HepG2 (cell line): ENCODE measurements around the gene MLANA. TPM values are rescaled to one million over a fixed set of nuclear protein-coding genes. Genes with fewer than 3 reads are reported as not detected.

Source experiments
- ATAC-seq: fragments of 200-7000 bp; cut with Tn5 transposase; 3 replicates; pipeline ENCODE4 v1.9.1; 2020; ENCODE audit warnings: mild to moderate bottlenecking, moderate library complexity
- BruUV-seq: library from RNA; stranded (reverse); fragments of 400-500 nt; replicated peaks from 2 replicates; lab custom pipeline; 2021; lab: Mats Ljungman, UMichigan
- CTCF ChIA-PET: fragments of 300-600 bp; formaldehyde crosslinking; extraction: SDS; loops from one replicate; lab custom pipeline; 2021; ENCODE audit warnings: low total read pairs, inconsistent platforms, low intra/inter-chr PET ratio; lab: Yijun Ruan, JAX
- POLR2A ChIA-PET: fragments of 350-600 bp; sonication (Branson Sonifier 250); formaldehyde crosslinking; loops from one replicate; lab custom pipeline; 2020; ENCODE audit warnings: antibody characterized with exemption, inconsistent platforms; lab: Yijun Ruan, JAX
- DNase-seq: peaks from one replicate; pipeline ENCODE4 v3.0.0-alpha.2; 2015; ENCODE audit warnings: low spot score
- FAIRE-seq: peaks from 3 replicates; lab custom pipeline; 2011; peaks lifted over from hg19 to GRCh38; lab: Jason Lieb, UNC
- H2AFZ ChIP-seq: one replicate; pipeline ENCODE4 v1.6.1; 2011; ENCODE audit warnings: low read length, inconsistent platforms
- H3K27ac ChIP-seq: fragments of 300-600 bp; 3 replicates; pipeline ENCODE4 v1.8.0; 2011; ENCODE audit warnings: mixed run types, mild to moderate bottlenecking, mixed read lengths, low read length, inconsistent platforms; ENCODE audit not compliant: insufficient read depth; ENCODE audit errors: extremely low read length
- H3K27me3 ChIP-seq, 2 experiments: fragments of 200-600 bp in 1 of 2; 2 replicates in 1 of 2; 3 replicates in 1 of 2; pipeline versions ENCODE4 v1.6.0 to v1.8.0; 2011; ENCODE audit warnings: low read length in 2 of 2, mild to moderate bottlenecking in 2 of 2, moderate library complexity in 2 of 2, inconsistent platforms in 1 of 2; ENCODE audit not compliant: insufficient read depth in 2 of 2, control insufficient read depth in 1 of 2
- H3K36me3 ChIP-seq, 2 experiments: fragments of 200-600 bp in 1 of 2; replicated peaks in 1 of 2; 2 replicates in 1 of 2; 3 replicates in 1 of 2; pipeline versions ENCODE4 v1.5.1 to v1.8.0; 2011; ENCODE audit warnings: low read length in 2 of 2, inconsistent platforms in 1 of 2; ENCODE audit not compliant: insufficient read depth in 2 of 2, control insufficient read depth in 1 of 2
- H3K4me1 ChIP-seq: 2 replicates; pipeline ENCODE4 v1.5.1; 2012; ENCODE audit warnings: low read length, inconsistent platforms; ENCODE audit not compliant: insufficient read depth
- H3K4me2 ChIP-seq: 2 replicates; pipeline ENCODE4 v1.6.0; 2011; ENCODE audit warnings: low read depth, low read length, inconsistent platforms
- H3K4me3 ChIP-seq, 3 experiments: fragments of 200-600 bp in 1 of 3; sonication (generic), shearing (Covaris generic) in 1 of 3; replicated peaks in 1 of 3; 2 replicates each; pipeline ENCODE4 v1.5.1; 2011 to 2016; ENCODE audit warnings: low read length in 3 of 3, inconsistent platforms in 2 of 3, low read depth in 2 of 3, mild to moderate bottlenecking in 2 of 3, control low read depth in 1 of 3, mixed read lengths in 1 of 3; ENCODE audit not compliant: insufficient read depth in 1 of 3
- H3K79me2 ChIP-seq: one replicate; pipeline ENCODE4 v1.6.1; 2011; ENCODE audit warnings: low read length, inconsistent platforms; ENCODE audit not compliant: insufficient read depth
- H3K9ac ChIP-seq: 2 replicates; pipeline ENCODE4 v1.6.0; 2011; ENCODE audit warnings: mild to moderate bottlenecking, low read depth, low read length, inconsistent platforms; ENCODE audit not compliant: insufficient read depth
- H3K9me3 ChIP-seq: 2 replicates; pipeline ENCODE4 v1.5.1; 2012; ENCODE audit warnings: mild to moderate bottlenecking, low read length
- H4K20me1 ChIP-seq: 2 replicates; pipeline ENCODE4 v1.6.0; 2011; ENCODE audit warnings: inconsistent platforms, mild to moderate bottlenecking, low read length, moderate library complexity; ENCODE audit not compliant: insufficient read depth
- ARID3A ChIP-seq: IDR thresholded peaks from 2 replicates; pipeline ENCODE4 v1.6.1; 2012; ENCODE audit warnings: low read depth, low read length, improper control_type of control experiment
- FOXP1 ChIP-seq, 2 experiments: fragments of 450-650 bp in 1 of 2; IDR thresholded peaks; 2 replicates each; pipeline ENCODE4 v1.6.1; 2017 to 2018; ENCODE audit warnings: antibody characterized with exemption in 1 of 2
- HMG20A ChIP-seq: IDR thresholded peaks from 2 replicates; pipeline ENCODE4 v1.6.1; 2016; ENCODE audit warnings: borderline replicate concordance
- MBNL3 ChIP-seq: fragments of 250-450 bp; sonication (Bioruptor Pico); conservative IDR thresholded peaks from 2 replicates; pipeline ENCODE4 v1.8.0; 2022; ENCODE audit warnings: mild to moderate bottlenecking, inconsistent platforms
- SALL2 ChIP-seq: sonication (generic); formaldehyde crosslinking; IDR thresholded peaks from 2 replicates; pipeline ENCODE4 v1.8.1; 2023; ENCODE audit warnings: mild to moderate bottlenecking, missing genetic modification reagents, inconsistent platforms
- ZNF7 ChIP-seq: IDR thresholded peaks from 2 replicates; pipeline ENCODE4 v1.6.1; 2016; ENCODE audit warnings: missing biosample characterization, missing genetic modification reagents
- WGBS: methylation state at CpG from one replicate; pipeline ENCODE4 v1.1.6; 2017; ENCODE audit warnings: low lambda C conversion rate; 5-methylcytosine and 5-hydroxymethylcytosine counted together
- in situ Hi-C: cut with HindIII; loops from 2 replicates; pipeline ENCODE4 v1.10.0; 2017; ENCODE audit warnings: low pct_unique_long_range_greater_than_20kb; ENCODE audit not compliant: extremely low pct_ligation_motif_present
- intact Hi-C: fragments of 100-400 bp; cut with micrococcal nuclease; formaldehyde crosslinking; loops from one replicate; pipeline ENCODE4 v1.10.0; 2022; ENCODE audit not compliant: unreplicated experiment
- polyA plus RNA-seq, 8 experiments: library from polyadenylated mRNA; depleted of rRNA in 3 of 8; stranded (reverse) in 7 of 8; unstranded in 1 of 8; fragments of >200 nt; fragmentation: Illumina TruSeq in 4 of 8; extraction: Trizol in 4 of 8; gene quantifications; 2 replicates each; pipeline versions ENCODE4 v1.2.1 to v1.2.3, GENCODE V29; 2011 to 2016; ENCODE audit warnings: low read depth in 4 of 8, missing spikeins in 1 of 8, mixed read lengths in 1 of 8; ENCODE audit not compliant: insufficient read depth in 1 of 8
- total RNA-seq, 5 experiments: library from RNA; depleted of rRNA; stranded (reverse); fragments of >200 nt; fragmentation: Illumina TruSeq; extraction: Trizol; gene quantifications; 2 replicates each; pipeline ENCODE4 v1.2.3, GENCODE V29; 2016; ENCODE audit warnings: low read depth in 1 of 5

MLANA gene
- total and polyA plus RNA-seq, 2 of the 13 experiments (the other 11 are each of a cell fraction or from before 2014, with no cell fraction given), result 0.11 to 0.18 TPM

GRCh38 chr9:5947912-5948311 lies 57.2 kb downstream of the MLANA start:
- Histone ChIP-seq H3K4me3 (no peak overlapping the region), H4K20me1 (no peaks in the 10 kb centered on the region), H3K4me1 (no peaks in the 10 kb centered on the region), H3K79me2 (no peaks in the 10 kb centered on the region), H3K36me3 (no peaks in the 10 kb centered on the region), H3K4me2 (no peak overlapping the region), H2AFZ (no peak overlapping the region), H3K27ac (no peak overlapping the region), H3K9me3 (no peaks in the 10 kb centered on the region), H3K9ac (no peak overlapping the region), H3K27me3 (no peaks in the 10 kb centered on the region)
- ChIA-PET CTCF (no interaction called here), POLR2A (no interaction called here)
- in situ Hi-C loops (no loop called here), intact Hi-C loops (no loop called here)
- no peak for FAIRE-seq
- no TSS peak for BruUV-seq
- ATAC-seq, result no peak
- DNase-seq, result no peak
- TF ChIP-seq ARID3A, result no peak
- WGBS, result 80% methylated on average over 2 of the region's 2 CpGs

DNA sequence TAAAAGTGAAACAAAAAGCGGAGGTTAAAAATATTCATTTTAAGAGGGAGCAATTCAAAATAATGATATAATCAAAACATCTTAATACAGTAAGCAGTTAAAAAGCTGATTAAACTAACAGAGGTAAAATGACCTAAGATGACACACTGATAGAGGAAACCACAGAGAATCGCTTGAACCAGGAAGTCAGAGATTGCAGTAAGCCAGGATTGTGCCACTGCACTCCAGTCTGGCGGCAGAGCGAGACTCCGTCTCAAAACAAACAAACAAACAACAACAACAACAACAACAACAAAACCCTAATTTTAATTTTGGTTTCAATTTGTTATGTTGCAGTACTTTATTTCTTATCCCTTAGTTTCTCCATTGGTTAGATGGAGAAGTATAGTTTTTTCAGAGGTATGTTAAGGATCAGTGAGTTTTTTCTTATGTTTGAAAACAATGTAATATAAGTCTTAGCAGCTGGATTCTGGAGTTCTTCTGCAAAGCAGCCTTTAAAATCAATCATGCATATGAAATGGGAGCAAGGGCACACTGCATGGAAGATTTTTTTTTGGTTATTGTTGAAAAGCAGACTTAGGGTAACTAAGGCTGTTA lies 58.5 kb downstream of the MLANA start:
- DNase-seq, result no peak
- TF ChIP-seq HMG20A (CRISPR knock-in tag), result no peak
- no peak for TF ChIP-seq ZNF7 (CRISPR knock-in tag)
- no peak for TF ChIP-seq SALL2
- peak; percentile 76 for TF ChIP-seq FOXP1 (IDR thresholded peaks at IDR 0.05)
- no peak for TF ChIP-seq FOXP1 (CRISPR knock-in tag; IDR thresholded peaks at IDR 0.05)
- no peak for TF ChIP-seq MBNL3 (CRISPR knock-in tag)
- H3K4me1 ChIP-seq, result no peaks in the 10 kb centered on the region
- no peak overlapping the region for H3K9ac ChIP-seq
- CTCF ChIA-PET, result no interaction called here
- no peak overlapping the region for H2AFZ ChIP-seq
- no peaks in the 10 kb centered on the region for H4K20me1 ChIP-seq
- H3K27me3 ChIP-seq, result no peaks in the 10 kb centered on the region
- no peaks in the 10 kb centered on the region for H3K79me2 ChIP-seq
- no peak overlapping the region for H3K27ac ChIP-seq
- no peak for FAIRE-seq
- no TSS peak for BruUV-seq
- in situ Hi-C loops (no loop called here), intact Hi-C loops (no loop called here)
- H3K36me3 ChIP-seq, result no peaks in the 10 kb centered on the region
- H3K9me3 ChIP-seq, result no peaks in the 10 kb centered on the region
- no peak overlapping the region for H3K4me2 ChIP-seq
- ATAC-seq, result no peak
- H3K4me3 ChIP-seq, result no peak overlapping the region
- POLR2A ChIA-PET, result no interaction called here
- 85% methylated on average over 5 of the region's 5 CpGs for WGBS
